ENCODE results near the gene CTSC.

The CTSC gene

DNA sequence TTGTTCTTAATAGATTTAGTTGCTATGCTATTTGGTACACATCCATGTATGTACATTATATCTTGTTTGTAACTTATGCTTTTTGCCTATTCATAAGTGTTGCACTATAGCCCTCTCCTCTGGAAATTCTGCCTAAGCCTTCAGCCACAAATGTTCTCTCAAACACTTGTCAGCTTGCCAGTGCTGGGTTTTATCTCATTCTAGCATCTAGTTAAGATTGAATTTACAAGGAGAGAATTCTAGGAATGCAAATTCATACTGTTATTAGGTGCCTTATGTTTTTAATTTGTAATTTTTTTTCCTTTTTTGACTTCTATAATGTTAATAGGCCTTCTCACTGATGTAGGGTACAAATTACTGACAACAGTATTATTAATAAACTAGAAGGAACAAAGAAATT is 14.6 kb upstream of the CTSC start:
- no peak overlapping the region for H3K9ac ChIP-seq (ENCODE audit: low read length)
- no peaks in the 10 kb centered on the region for H3K27me3 ChIP-seq (ENCODE audit: control insufficient read depth, insufficient read depth, low read length)
- no peaks in the 10 kb centered on the region for H3K36me3 ChIP-seq (ENCODE audit: control insufficient read depth, insufficient read depth, low read length)
- no peak overlapping the region for H3K4me3 ChIP-seq (ENCODE audit: low read depth, low read length)
- no peak overlapping the region for H3K27ac ChIP-seq (ENCODE audit: low read depth, low read length)
- H3K4me1 ChIP-seq (ENCODE audit: control insufficient read depth, insufficient read depth, low read length), result peaks cover under 1% of the 10 kb centered on the region
- H3K9me3 ChIP-seq (ENCODE audit: control insufficient read depth, insufficient read depth, low read depth, low read length), result no peaks in the 10 kb centered on the region

DNA sequence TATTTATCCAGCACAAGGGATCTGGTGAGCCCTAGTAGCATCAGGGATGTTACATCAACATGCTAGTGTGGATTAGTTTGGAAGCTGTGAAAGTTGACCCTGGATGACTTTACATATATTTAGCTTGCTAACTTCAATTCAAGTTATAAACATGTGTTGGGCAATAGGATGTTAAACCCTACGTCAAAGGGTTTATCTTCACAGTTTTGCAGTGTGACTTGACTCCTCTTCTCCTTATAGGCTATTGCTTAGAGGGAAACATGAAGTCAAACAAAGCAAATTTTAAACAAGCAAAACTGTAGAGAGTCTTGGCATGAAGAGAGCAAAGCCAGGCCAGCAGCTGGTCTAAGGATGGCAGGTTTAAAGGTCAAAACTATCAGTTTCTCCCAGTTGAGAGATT is 11.3 kb upstream of the CTSC start:
- Histone ChIP-seq H3K27me3 (ENCODE audit: control insufficient read depth, insufficient read depth, low read length) (no peaks in the 10 kb centered on the region), H3K4me3 (ENCODE audit: low read depth, low read length) (no peak overlapping the region), H3K9me3 (ENCODE audit: control insufficient read depth, insufficient read depth, low read depth, low read length) (no peaks in the 10 kb centered on the region), H3K27ac (ENCODE audit: low read depth, low read length) (no peak overlapping the region), H3K4me1 (ENCODE audit: control insufficient read depth, insufficient read depth, low read length) (no peaks in the 10 kb centered on the region), H3K36me3 (ENCODE audit: control insufficient read depth, insufficient read depth, low read length) (no peaks in the 10 kb centered on the region), H3K9ac (ENCODE audit: low read length) (no peak overlapping the region)

DNA sequence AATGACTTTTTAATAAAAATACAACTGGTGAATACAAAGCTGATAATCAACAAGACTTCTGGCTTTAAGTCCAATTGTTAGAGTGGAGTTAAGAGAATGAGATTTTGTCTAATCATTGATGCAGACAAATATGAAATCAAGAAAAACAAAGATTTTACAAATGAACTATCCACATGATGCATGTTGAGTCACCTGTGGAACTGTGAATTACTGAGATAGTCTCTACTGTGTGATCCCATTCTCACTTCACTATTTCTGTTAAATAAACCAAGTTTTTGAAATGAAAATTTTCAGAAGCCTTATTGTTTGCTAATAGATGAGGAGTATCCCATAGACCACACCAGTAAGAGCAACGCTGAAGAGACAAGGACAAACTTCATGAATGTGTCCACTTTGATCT is 8.4 kb upstream of the CTSC start:
- H3K4me3 ChIP-seq (ENCODE audit: low read depth, low read length), result no peak overlapping the region
- no peaks in the 10 kb centered on the region for H3K27me3 ChIP-seq (ENCODE audit: control insufficient read depth, insufficient read depth, low read length)
- no peaks in the 10 kb centered on the region for H3K4me1 ChIP-seq (ENCODE audit: control insufficient read depth, insufficient read depth, low read length)
- no peaks in the 10 kb centered on the region for H3K9me3 ChIP-seq (ENCODE audit: control insufficient read depth, insufficient read depth, low read depth, low read length)
- no peaks in the 10 kb centered on the region for H3K36me3 ChIP-seq (ENCODE audit: control insufficient read depth, insufficient read depth, low read length)
- H3K9ac ChIP-seq (ENCODE audit: low read length), result no peak overlapping the region
- no peak overlapping the region for H3K27ac ChIP-seq (ENCODE audit: low read depth, low read length)

DNA sequence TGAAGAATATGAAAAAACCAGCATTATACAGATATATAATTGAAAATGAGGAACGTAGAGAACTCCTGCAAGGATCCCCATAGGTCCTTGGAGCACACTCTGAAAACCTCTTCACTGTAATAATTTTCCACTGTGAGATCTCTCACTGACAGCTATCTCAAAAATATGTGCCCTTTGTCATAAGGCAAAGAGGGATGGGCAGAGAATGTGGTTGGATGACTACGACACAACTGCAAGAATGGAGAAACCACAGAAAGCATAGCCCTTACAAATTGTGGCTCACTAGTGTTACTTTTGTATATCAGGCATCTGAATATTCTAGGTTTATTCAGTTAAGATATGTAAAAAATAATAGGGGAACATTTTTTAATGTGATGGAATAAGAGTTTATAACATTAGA is 7.9 kb upstream of the CTSC start:
- H3K27ac ChIP-seq (ENCODE audit: low read depth, low read length), result no peak overlapping the region
- H3K27me3 ChIP-seq (ENCODE audit: control insufficient read depth, insufficient read depth, low read length), result no peaks in the 10 kb centered on the region
- H3K4me1 ChIP-seq (ENCODE audit: control insufficient read depth, insufficient read depth, low read length), result no peaks in the 10 kb centered on the region
- no peak overlapping the region for H3K4me3 ChIP-seq (ENCODE audit: low read depth, low read length)
- H3K36me3 ChIP-seq (ENCODE audit: control insufficient read depth, insufficient read depth, low read length), result no peaks in the 10 kb centered on the region
- no peak overlapping the region for H3K9ac ChIP-seq (ENCODE audit: low read length)
- H3K9me3 ChIP-seq (ENCODE audit: control insufficient read depth, insufficient read depth, low read depth, low read length), result no peaks in the 10 kb centered on the region

DNA sequence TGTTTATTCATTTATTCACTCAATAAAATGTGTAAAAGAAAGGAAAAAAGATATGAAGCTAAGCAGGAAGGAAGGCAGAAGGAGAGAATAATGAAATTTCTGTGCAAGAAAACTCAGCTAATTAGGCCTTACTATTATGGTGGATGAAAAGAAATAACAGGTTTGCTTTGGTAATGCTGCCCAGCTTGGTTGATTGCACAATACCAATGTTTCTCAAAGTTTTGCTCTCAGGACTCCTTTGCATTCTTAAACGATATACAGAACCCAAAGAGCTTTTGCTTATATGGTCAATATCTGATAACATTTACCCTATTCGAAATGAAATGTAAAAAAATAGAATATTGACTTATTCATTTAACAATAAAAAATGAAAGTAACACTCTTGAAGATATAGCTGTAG is 7.3 kb upstream of the CTSC start:
- Histone ChIP-seq H3K9me3 (ENCODE audit: control insufficient read depth, insufficient read depth, low read depth, low read length) (no peaks in the 10 kb centered on the region), H3K4me1 (ENCODE audit: control insufficient read depth, insufficient read depth, low read length) (no peaks in the 10 kb centered on the region), H3K27ac (ENCODE audit: low read depth, low read length) (no peak overlapping the region), H3K27me3 (ENCODE audit: control insufficient read depth, insufficient read depth, low read length) (no peaks in the 10 kb centered on the region), H3K4me3 (ENCODE audit: low read depth, low read length) (no peak overlapping the region), H3K36me3 (ENCODE audit: control insufficient read depth, insufficient read depth, low read length) (no peaks in the 10 kb centered on the region), H3K9ac (ENCODE audit: low read length) (no peak overlapping the region)

DNA sequence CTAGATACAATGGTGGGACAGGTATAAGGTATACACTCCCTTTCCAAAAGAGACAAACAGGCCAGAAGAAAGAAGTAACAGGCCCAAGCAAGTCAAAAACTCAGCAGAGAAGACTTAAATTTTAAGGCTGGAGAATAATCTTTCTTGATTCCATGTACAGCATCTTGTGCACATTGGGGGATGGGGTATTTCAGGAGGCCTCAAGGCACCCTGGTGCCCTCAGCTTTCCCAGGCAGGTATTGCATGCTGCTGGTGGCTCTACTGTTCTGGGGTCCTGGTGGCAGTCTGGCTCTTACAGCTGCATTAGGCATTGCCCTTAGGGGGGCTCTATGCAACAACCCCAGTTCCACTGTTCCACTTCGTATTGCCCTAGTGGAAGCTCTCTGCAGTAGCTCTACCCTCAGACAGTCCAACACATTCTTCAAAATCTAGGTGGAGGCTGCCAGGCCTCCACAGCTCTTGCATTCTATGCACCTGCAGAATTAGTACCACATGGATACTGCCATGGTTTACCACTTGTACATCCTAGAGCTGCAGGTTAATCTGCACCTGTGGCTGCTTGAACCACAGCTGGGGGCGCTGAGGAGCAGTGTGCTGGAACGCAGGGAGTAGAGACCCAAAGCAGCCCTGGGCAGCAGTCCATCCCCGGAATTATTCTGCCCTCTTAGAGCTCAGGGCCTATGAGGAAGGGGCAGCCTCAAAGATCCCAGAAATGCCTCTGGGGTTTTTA is 4.2 kb upstream of the CTSC start:
- no peaks in the 10 kb centered on the region for H3K36me3 ChIP-seq (ENCODE audit: control insufficient read depth, insufficient read depth, low read length)
- H3K9ac ChIP-seq (ENCODE audit: low read length), result no peak overlapping the region
- H3K27ac ChIP-seq (ENCODE audit: low read depth, low read length), result no peak overlapping the region
- H3K27me3 ChIP-seq (ENCODE audit: control insufficient read depth, insufficient read depth, low read length), result no peaks in the 10 kb centered on the region
- H3K4me3 ChIP-seq (ENCODE audit: low read depth, low read length), result no peak overlapping the region
- H3K9me3 ChIP-seq (ENCODE audit: control insufficient read depth, insufficient read depth, low read depth, low read length), result no peaks in the 10 kb centered on the region
- no peaks in the 10 kb centered on the region for H3K4me1 ChIP-seq (ENCODE audit: control insufficient read depth, insufficient read depth, low read length)

DNA sequence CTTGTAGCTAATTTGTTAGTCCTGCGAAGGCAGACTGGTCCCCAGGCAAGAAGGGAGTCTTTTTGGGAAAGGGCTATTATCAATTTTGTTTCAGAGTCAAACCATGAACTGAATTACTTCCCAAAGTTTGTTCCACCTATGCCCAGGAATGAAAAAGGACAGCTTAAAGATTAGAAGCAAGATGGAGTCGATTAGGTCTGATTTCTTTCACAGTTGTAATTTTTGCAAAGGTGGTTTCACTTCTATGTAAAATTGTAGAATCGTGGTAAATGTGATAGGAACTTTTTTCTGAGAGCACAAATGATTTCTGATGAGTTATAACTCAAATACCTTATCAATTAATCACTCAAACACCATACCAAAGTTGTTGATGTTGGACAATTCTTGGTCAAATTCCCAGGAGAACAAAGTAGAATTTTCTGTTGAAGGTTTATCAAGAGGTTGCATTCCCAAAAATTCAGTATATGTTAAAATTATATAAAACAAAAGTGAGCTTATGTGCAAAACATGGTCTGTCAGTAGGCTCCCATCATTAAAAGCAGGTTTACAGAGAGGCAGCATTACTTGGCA is 2.9 kb upstream of the CTSC start:
- Histone ChIP-seq H3K27me3 (ENCODE audit: control insufficient read depth, insufficient read depth, low read length) (no peaks in the 10 kb centered on the region), H3K4me3 (ENCODE audit: low read depth, low read length) (no peak overlapping the region), H3K4me1 (ENCODE audit: control insufficient read depth, insufficient read depth, low read length) (peaks cover 5% of the 10 kb centered on the region; the same call in 1 of the 2 replicates), H3K27ac (ENCODE audit: low read depth, low read length) (no peak overlapping the region), H3K9me3 (ENCODE audit: control insufficient read depth, insufficient read depth, low read depth, low read length) (no peaks in the 10 kb centered on the region), H3K36me3 (ENCODE audit: control insufficient read depth, insufficient read depth, low read length) (peaks cover 5% of the 10 kb centered on the region; the same call in 1 of the 2 replicates), H3K9ac (ENCODE audit: low read length) (no peak overlapping the region)

DNA sequence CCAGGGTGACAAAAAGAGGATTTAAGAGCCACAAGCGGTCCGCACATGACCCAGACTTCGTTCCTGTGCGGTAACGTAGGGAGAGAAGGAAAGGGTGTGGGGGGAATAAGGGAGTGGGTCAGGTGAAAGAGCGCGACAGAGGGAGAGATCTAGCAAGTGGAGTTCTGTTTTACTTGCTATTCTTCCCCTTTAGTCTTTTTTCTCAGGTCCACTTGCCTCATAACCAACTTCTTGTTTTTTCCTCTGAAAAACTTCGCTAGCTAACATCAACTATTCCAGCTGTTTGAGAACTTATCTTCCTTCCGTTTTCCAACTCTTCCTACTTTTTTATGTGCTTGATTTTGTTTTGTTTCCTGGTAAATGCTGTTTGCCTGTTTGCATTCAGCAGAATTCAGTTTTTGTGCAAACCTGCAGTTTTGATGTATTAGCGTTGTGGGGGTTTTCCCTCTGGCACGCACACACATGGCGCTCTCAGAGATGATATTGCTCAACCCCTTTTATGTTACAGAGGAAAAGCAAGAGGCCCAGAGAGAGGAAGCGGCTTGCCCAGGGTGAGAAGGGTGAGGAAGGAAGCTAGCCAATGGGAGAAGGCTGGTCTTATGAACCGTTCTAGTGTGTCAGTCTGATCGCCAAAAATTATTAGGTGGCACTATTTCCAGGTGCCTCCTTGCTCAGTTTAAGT is 592 bp upstream of the CTSC start:
- Histone ChIP-seq H3K4me1 (ENCODE audit: control insufficient read depth, insufficient read depth, low read length) (peaks cover 13% of the 10 kb centered on the region; the same call in 1 of the 2 replicates), H3K27me3 (ENCODE audit: control insufficient read depth, insufficient read depth, low read length) (no peaks in the 10 kb centered on the region), H3K36me3 (ENCODE audit: control insufficient read depth, insufficient read depth, low read length) (peaks cover 29% of the 10 kb centered on the region), H3K9me3 (ENCODE audit: control insufficient read depth, insufficient read depth, low read depth, low read length) (no peaks in the 10 kb centered on the region), H3K9ac (ENCODE audit: low read length) (peak overlapping the region; percentile 66), H3K27ac (ENCODE audit: low read depth, low read length) (no peak overlapping the region), H3K4me3 (ENCODE audit: low read depth, low read length) (peak overlapping the region; percentile 91)

DNA sequence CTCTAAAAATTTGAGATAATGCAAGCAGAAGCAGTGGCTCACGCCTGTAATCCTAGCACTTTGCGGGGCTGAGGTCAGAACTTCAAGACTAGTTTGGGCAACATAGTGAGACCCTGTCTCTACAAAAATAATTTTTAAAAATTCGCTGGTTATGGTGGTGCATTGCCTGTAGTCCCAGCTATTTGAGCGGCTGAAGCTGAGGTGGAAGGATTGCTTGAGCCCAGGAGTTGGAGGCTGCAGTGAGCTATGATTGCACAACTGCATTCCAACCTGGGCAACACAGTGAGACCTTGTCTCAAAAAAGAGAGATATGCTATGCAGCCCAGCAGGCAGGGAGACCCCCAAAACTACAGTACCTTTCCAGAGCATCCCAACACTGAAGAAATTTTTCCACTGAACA is 2.3 kb downstream of the CTSC start:
- no peaks in the 10 kb centered on the region for H3K9me3 ChIP-seq (ENCODE audit: control insufficient read depth, insufficient read depth, low read depth, low read length)
- H3K36me3 ChIP-seq (ENCODE audit: control insufficient read depth, insufficient read depth, low read length), result peaks cover 55% of the 10 kb centered on the region
- H3K27ac ChIP-seq (ENCODE audit: low read depth, low read length), result peak overlapping the region; percentile 5; the same call in 1 of the 2 replicates
- H3K9ac ChIP-seq (ENCODE audit: low read length), result no peak overlapping the region
- peaks cover 27% of the 10 kb centered on the region for H3K4me1 ChIP-seq (ENCODE audit: control insufficient read depth, insufficient read depth, low read length)
- H3K27me3 ChIP-seq (ENCODE audit: control insufficient read depth, insufficient read depth, low read length), result no peaks in the 10 kb centered on the region
- peak overlapping the region; percentile 91 for H3K4me3 ChIP-seq (ENCODE audit: low read depth, low read length)

DNA sequence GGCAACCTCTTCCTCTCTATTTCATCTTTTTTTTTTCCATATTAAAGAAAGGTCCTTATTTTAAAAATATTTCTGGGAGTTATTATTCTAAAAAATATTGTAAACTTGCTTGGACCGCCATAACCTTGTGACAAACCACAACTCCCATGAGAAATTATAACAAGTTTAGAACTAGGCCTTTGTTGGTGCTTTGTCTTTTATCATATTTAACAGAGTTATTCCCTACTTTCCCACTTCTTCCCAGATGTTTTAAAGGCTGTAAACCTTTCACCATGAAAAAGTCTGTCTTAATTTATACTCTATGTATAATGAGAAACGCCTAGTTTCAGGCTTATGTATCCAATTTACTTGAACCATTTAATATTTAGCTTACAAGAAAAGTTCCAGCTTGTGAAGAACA is 3.7 kb downstream of the CTSC start:
- no peaks in the 10 kb centered on the region for H3K9me3 ChIP-seq (ENCODE audit: control insufficient read depth, insufficient read depth, low read depth, low read length)
- H3K9ac ChIP-seq (ENCODE audit: low read length), result no peak overlapping the region
- no peaks in the 10 kb centered on the region for H3K27me3 ChIP-seq (ENCODE audit: control insufficient read depth, insufficient read depth, low read length)
- peaks cover 27% of the 10 kb centered on the region for H3K4me1 ChIP-seq (ENCODE audit: control insufficient read depth, insufficient read depth, low read length)
- no peak overlapping the region; the same call in 1 of the 2 replicates for H3K4me3 ChIP-seq (ENCODE audit: low read depth, low read length)
- H3K27ac ChIP-seq (ENCODE audit: low read depth, low read length), result no peak overlapping the region
- H3K36me3 ChIP-seq (ENCODE audit: control insufficient read depth, insufficient read depth, low read length), result peaks cover 68% of the 10 kb centered on the region

DNA sequence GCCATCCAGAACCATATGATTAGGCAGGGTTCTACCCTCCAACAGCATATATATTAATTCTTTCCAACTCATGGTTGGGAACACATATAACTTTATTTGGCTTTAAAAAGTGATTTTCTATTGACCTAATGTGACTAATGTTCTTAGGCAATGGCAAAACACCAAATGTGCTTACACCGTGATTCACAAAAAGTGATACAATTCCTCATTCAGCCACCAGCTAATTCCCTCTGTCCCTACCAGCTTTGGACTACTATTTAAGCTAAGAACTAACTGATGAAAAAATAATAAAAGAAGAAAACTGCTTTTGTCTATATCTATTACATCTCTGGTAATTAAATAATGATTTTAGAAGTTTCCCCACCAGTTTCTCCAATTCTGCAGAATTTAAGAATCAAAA is 4.7 kb downstream of the CTSC start:
- H3K9me3 ChIP-seq (ENCODE audit: control insufficient read depth, insufficient read depth, low read depth, low read length), result no peaks in the 10 kb centered on the region
- H3K27me3 ChIP-seq (ENCODE audit: control insufficient read depth, insufficient read depth, low read length), result no peaks in the 10 kb centered on the region
- H3K4me3 ChIP-seq (ENCODE audit: low read depth, low read length), result no peak overlapping the region
- peaks cover 78% of the 10 kb centered on the region for H3K36me3 ChIP-seq (ENCODE audit: control insufficient read depth, insufficient read depth, low read length)
- H3K27ac ChIP-seq (ENCODE audit: low read depth, low read length), result no peak overlapping the region
- H3K9ac ChIP-seq (ENCODE audit: low read length), result no peak overlapping the region
- H3K4me1 ChIP-seq (ENCODE audit: control insufficient read depth, insufficient read depth, low read length), result peaks cover 30% of the 10 kb centered on the region

Data from HUES6 (cell line).